ENCODE results near the gene HOXD13. TPM values are rescaled to one million over a fixed set of nuclear protein-coding genes. Genes with fewer than 3 reads are reported as not detected.
A peak's percentile ranks its signal among the peaks of the same experiment; 100 is the strongest.

Gene HOXD13
- total RNA-seq, 1 donor from 2014 or later = not detected

GRCh38 chr2:176083796-176084261 lies 8.7 kb upstream of the HOXD13 start, which contains the start of gene EVX2:
EVX2 (minus strand) TSS chr2:176083962; CDS start chr2:176083776, 186 bp downstream.
- Mint-ChIP-seq H3K27me3 (ENCODE audit: insufficient read depth) (peaks cover 84% of the 10 kb centered on the region), H3K4me3 (no peak within 1 kb of the TSS), H3K27ac (peak within 1 kb of the TSS; percentile 64), H3K9me3 (peaks cover 4% of the 10 kb centered on the region), H3K4me1 (ENCODE audit: low read depth) (no peaks in the 10 kb centered on the region), H3K36me3 (ENCODE audit: low read depth) (peaks cover 3% of the 10 kb centered on the region)
- intact Hi-C loops (cut with micrococcal nuclease) = loop anchor here (2.0 kb wide), 1 partner anchor 27 kb away; no protein-coding TSS in a partner anchor
- no peak for DNase-seq (ENCODE audit: low spot score)

GRCh38 chr2:176084611-176085119 lies 7.9 kb upstream of the HOXD13 start:
- intact Hi-C loops (cut with micrococcal nuclease) = loop anchor here (2.0 kb wide), 1 partner anchor 26 kb away; no protein-coding TSS in a partner anchor
- no peak for DNase-seq (ENCODE audit: low spot score)
- Mint-ChIP-seq H3K4me1 (ENCODE audit: low read depth) (no peaks in the 10 kb centered on the region), H3K36me3 (ENCODE audit: low read depth) (no peaks in the 10 kb centered on the region), H3K27ac (peak overlapping the region; percentile 44), H3K4me3 (no peak overlapping the region), H3K27me3 (ENCODE audit: insufficient read depth) (peaks cover 84% of the 10 kb centered on the region), H3K9me3 (no peaks in the 10 kb centered on the region)

- H3K36me3 Mint-ChIP-seq (ENCODE audit: low read depth) = no peaks in the 10 kb centered on the region
- DNase-seq (ENCODE audit: low spot score) = no peak
- H3K4me3 Mint-ChIP-seq = no peak overlapping the region
- peaks cover 88% of the 10 kb centered on the region for H3K27me3 Mint-ChIP-seq (ENCODE audit: insufficient read depth)
- H3K27ac Mint-ChIP-seq = peak overlapping the region; percentile 58
- H3K9me3 Mint-ChIP-seq = no peaks in the 10 kb centered on the region
- intact Hi-C loops (cut with micrococcal nuclease) = loop anchor here (2.0 kb wide), 1 partner anchor 26 kb away; no protein-coding TSS in a partner anchor
- no peaks in the 10 kb centered on the region for H3K4me1 Mint-ChIP-seq (ENCODE audit: low read depth)
These were observed 7.3 kb upstream of the HOXD13 start for GRCh38 chr2:176085120-176085788.

- no peaks in the 10 kb centered on the region for H3K4me1 Mint-ChIP-seq (ENCODE audit: low read depth)
- H3K9me3 Mint-ChIP-seq = no peaks in the 10 kb centered on the region
- intact Hi-C loops (cut with micrococcal nuclease) = loop anchor here (2.0 kb wide), 2 partner anchors 25 to 395 kb away; no protein-coding TSS in a partner anchor
- no peak for DNase-seq (ENCODE audit: low spot score)
- H3K27ac Mint-ChIP-seq = no peak overlapping the region
- no peaks in the 10 kb centered on the region for H3K36me3 Mint-ChIP-seq (ENCODE audit: low read depth)
- peaks cover 91% of the 10 kb centered on the region for H3K27me3 Mint-ChIP-seq (ENCODE audit: insufficient read depth)
- H3K4me3 Mint-ChIP-seq = no peak overlapping the region
These were observed 6.4 kb upstream of the HOXD13 start for GRCh38 chr2:176085861-176086771.

- no peaks in the 10 kb centered on the region for H3K9me3 Mint-ChIP-seq
These were observed 5.0 kb upstream of the HOXD13 start for GRCh38 chr2:176087330-176088047.

GRCh38 chr2:176088048-176088936 lies 4.2 kb upstream of the HOXD13 start:
- intact Hi-C loops (cut with micrococcal nuclease) = no loop called here
- H3K4me3 Mint-ChIP-seq = no peak overlapping the region
- H3K27ac Mint-ChIP-seq = peak overlapping the region; percentile 55
- no peaks in the 10 kb centered on the region for H3K9me3 Mint-ChIP-seq
- H3K4me1 Mint-ChIP-seq (ENCODE audit: low read depth) = peaks cover 6% of the 10 kb centered on the region
- no peak for DNase-seq (ENCODE audit: low spot score)
- peaks cover 88% of the 10 kb centered on the region for H3K27me3 Mint-ChIP-seq (ENCODE audit: insufficient read depth)
- no peaks in the 10 kb centered on the region for H3K36me3 Mint-ChIP-seq (ENCODE audit: low read depth)

More at GRCh38 chr2:176087330-176088047, 5.0 kb upstream of the HOXD13 start:
- H3K27ac Mint-ChIP-seq = peak overlapping the region; percentile 55
- no peaks in the 10 kb centered on the region for H3K36me3 Mint-ChIP-seq (ENCODE audit: low read depth)
- H3K4me3 Mint-ChIP-seq = no peak overlapping the region
- H3K4me1 Mint-ChIP-seq (ENCODE audit: low read depth) = peaks cover 6% of the 10 kb centered on the region
- peaks cover 92% of the 10 kb centered on the region for H3K27me3 Mint-ChIP-seq (ENCODE audit: insufficient read depth)
- no peak for DNase-seq (ENCODE audit: low spot score)
- intact Hi-C loops (cut with micrococcal nuclease) = loop anchor here (2.0 kb wide), 1 partner anchor 397 kb away; no protein-coding TSS in a partner anchor

GRCh38 chr2:176088937-176089842 lies 3.3 kb upstream of the HOXD13 start:
- peaks cover 88% of the 10 kb centered on the region for H3K27me3 Mint-ChIP-seq (ENCODE audit: insufficient read depth)
- peaks cover 2% of the 10 kb centered on the region for H3K36me3 Mint-ChIP-seq (ENCODE audit: low read depth)
- H3K9me3 Mint-ChIP-seq = no peaks in the 10 kb centered on the region
- peak overlapping the region; percentile 16 for H3K27ac Mint-ChIP-seq
- no peak overlapping the region for H3K4me3 Mint-ChIP-seq
- no peak for DNase-seq (ENCODE audit: low spot score)
- H3K4me1 Mint-ChIP-seq (ENCODE audit: low read depth) = peaks cover 11% of the 10 kb centered on the region
- intact Hi-C loops (cut with micrococcal nuclease) = no loop called here

GRCh38 chr2:176089843-176090395 lies 2.6 kb upstream of the HOXD13 start:
- Mint-ChIP-seq H3K27me3 (ENCODE audit: insufficient read depth) (peaks cover 90% of the 10 kb centered on the region), H3K9me3 (no peaks in the 10 kb centered on the region), H3K4me3 (no peak overlapping the region), H3K27ac (no peak overlapping the region), H3K4me1 (ENCODE audit: low read depth) (peaks cover 11% of the 10 kb centered on the region), H3K36me3 (ENCODE audit: low read depth) (peaks cover 2% of the 10 kb centered on the region)
- DNase-seq (ENCODE audit: low spot score) = no peak
- intact Hi-C loops (cut with micrococcal nuclease) = loop anchor here (5.0 kb wide), 1 partner anchor 1748 kb away; no protein-coding TSS in a partner anchor

GRCh38 chr2:176090862-176091261 lies 1.7 kb upstream of the HOXD13 start:
- Mint-ChIP-seq H3K36me3 (ENCODE audit: low read depth) (peaks cover 2% of the 10 kb centered on the region), H3K4me1 (ENCODE audit: low read depth) (peaks cover 11% of the 10 kb centered on the region), H3K4me3 (no peak overlapping the region), H3K27ac (peak overlapping the region; percentile 19), H3K27me3 (ENCODE audit: insufficient read depth) (peaks cover 89% of the 10 kb centered on the region), H3K9me3 (no peaks in the 10 kb centered on the region)
- no peak for DNase-seq (ENCODE audit: low spot score)
- intact Hi-C loops (cut with micrococcal nuclease) = loop anchor here (5.0 kb wide), 1 partner anchor 1749 kb away; no protein-coding TSS in a partner anchor

GRCh38 chr2:176091329-176092258 lies 927 bp upstream of the HOXD13 start:
- intact Hi-C loops (cut with micrococcal nuclease) = loop anchor here (5.0 kb wide), 1 partner anchor 1749 kb away; no protein-coding TSS in a partner anchor
- H3K4me1 Mint-ChIP-seq (ENCODE audit: low read depth) = peaks cover 14% of the 10 kb centered on the region
- H3K27ac Mint-ChIP-seq = peak overlapping the region; percentile 67
- H3K36me3 Mint-ChIP-seq (ENCODE audit: low read depth) = peaks cover 2% of the 10 kb centered on the region
- DNase-seq (ENCODE audit: low spot score) = no peak
- H3K9me3 Mint-ChIP-seq = no peaks in the 10 kb centered on the region
- peaks cover 90% of the 10 kb centered on the region for H3K27me3 Mint-ChIP-seq (ENCODE audit: insufficient read depth)
- no peak overlapping the region for H3K4me3 Mint-ChIP-seq
